Dermis blood vessel endothelial cell (primary cell): ENCODE results near the gene WFDC2. TPM values are rescaled to one million over a fixed set of nuclear protein-coding genes. Genes with fewer than 3 reads are reported as not detected.
A peak's percentile ranks its signal among the peaks of the same experiment; 100 is the strongest.

Source experiments
- DNase-seq: peaks from one replicate; pipeline ENCODE4 v3.0.0; 2010
- total RNA-seq: library from RNA; depleted of rRNA; stranded (reverse); fragments of >200 nt; gene quantifications from 2 replicates; pipeline ENCODE4 v1.2.3, GENCODE V29; 2014

Gene WFDC2, protein sequence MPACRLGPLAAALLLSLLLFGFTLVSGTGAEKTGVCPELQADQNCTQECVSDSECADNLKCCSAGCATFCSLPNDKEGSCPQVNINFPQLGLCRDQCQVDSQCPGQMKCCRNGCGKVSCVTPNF
- total RNA-seq: not detected in 2 replicates

DNA sequence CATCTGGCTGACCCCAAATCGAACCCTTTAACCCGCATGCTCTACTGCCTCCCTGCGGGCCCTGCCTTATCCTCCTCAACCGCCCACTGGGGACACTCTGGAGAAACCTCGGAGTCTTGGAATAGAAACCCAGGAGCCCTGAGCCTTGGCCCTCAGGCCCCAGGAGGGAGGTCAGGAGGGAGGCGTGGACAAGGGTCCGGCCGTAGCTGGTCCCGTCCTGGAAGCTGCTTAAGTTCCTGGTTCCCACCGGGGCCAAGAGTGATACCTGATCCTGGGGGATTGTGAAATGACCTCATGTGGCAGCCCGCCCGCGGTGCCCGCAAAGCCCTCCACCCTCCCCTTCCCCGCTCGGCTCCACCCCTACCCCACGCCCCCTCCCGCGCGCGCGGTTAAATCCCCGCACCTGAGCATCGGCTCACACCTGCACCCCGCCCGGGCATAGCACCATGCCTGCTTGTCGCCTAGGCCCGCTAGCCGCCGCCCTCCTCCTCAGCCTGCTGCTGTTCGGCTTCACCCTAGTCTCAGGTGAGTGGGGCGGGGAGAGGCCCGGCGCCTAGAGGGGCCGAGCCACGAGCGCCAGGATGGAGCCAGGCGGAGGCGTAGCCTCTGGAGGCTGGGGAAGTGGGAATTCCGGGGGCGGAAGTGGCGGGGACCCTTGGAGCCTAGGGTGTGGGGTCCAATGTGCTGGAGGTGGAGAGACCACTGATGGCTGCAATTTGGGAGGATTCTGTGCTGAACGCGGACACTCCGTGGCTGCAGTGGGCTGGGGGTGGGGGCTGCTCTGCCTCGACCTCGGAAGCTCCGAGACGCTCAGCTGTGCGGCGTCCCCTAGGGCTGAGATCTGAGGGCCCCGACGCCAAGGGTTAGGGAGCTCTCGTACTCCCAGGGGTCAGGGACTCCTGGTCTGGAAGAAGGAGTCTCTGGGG is at the start of gene WFDC2:
Gene WFDC2 (plus strand): TSS at position 418 of the 926 bp plus-strand sequence. CDS start 29 bp downstream, at position 447.
- DNase-seq: no peak

DNA sequence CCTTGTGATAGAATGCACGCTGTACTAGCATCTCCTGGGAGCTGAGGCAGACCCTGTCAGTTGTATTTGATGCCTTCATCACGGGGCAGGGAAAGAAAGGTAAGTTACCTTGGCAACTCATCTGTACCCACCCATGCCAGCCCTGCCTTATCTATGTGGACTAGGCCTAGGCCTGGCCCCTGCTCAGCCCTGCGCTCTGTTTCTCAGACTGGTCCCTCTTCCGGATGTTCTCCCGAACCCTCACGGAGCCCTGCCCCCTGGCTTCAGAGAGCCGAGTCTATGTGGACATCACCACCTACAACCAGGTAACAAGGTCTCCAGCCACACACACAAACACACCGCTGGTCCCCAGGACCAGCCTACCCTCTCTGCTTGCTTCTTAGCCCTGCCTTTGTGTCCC is 49.4 kb upstream of the WFDC2 start:
- no peak for DNase-seq

DNA sequence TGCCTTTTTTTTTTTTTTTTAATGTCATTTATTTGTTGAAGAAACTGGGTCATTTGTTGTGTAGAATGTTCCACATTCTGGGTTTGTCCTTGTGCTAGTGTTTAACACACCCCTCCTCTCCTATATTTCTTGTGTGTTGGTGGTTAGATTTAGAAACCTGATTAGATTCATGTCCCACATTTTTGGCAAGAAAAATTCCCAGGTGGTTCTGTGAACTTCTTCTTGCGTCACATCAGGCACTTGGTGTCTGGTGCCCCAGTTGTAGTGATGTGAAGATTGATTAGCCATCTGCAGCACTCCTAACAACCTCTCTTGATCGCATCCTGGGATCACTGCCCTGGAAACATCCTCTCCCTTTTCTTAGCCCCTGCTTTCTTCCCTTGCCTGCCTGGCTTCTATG is 45.9 kb upstream of the WFDC2 start:
- no peak for DNase-seq

DNA sequence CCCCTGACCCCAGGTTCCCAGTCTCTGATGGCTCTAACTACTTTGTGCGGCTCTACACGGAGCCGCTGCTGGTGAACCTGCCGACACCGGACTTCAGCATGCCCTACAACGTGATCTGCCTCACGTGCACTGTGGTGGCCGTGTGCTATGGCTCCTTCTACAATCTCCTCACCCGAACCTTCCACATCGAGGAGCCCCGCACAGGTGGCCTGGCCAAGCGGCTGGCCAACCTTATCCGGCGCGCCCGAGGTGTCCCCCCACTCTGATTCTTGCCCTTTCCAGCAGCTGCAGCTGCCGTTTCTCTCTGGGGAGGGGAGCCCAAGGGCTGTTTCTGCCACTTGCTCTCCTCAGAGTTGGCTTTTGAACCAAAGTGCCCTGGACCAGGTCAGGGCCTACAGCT is 44.0 kb upstream of the WFDC2 start:
- no peak for DNase-seq

DNA sequence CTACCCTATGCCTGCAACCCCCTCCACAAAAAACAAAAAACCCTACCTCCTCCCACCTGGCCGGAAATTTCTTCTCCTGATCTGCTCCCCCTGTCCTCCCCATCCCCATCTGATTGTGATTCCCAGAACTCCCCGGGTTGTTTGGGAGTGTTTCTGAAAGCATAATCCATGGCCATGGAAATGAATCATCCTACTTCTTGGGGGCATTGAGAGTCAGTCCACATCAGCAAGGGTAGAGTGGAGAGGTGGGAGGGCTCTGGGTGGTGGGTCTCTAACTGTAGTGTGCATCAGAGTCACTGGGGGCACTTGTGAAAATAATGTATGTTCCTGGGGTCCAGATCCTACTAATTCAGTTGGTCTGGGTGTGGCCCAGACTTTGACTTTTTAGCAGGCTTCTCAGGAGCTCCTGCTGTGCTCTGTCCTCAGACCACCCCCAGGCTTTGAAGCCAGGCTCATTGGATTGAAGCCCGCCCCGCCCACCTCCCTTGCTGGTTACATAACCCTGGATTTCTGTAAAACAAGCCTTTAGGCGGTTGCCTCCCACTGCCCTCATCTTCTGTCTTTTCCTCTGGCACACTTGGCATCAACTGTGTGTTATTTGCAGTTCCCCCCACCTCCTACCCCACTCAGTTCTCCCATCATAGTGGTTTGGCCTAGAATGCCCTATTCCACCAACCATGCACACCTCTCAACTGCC is 43.1 kb upstream of the WFDC2 start:
- DNase-seq: no peak

DNA sequence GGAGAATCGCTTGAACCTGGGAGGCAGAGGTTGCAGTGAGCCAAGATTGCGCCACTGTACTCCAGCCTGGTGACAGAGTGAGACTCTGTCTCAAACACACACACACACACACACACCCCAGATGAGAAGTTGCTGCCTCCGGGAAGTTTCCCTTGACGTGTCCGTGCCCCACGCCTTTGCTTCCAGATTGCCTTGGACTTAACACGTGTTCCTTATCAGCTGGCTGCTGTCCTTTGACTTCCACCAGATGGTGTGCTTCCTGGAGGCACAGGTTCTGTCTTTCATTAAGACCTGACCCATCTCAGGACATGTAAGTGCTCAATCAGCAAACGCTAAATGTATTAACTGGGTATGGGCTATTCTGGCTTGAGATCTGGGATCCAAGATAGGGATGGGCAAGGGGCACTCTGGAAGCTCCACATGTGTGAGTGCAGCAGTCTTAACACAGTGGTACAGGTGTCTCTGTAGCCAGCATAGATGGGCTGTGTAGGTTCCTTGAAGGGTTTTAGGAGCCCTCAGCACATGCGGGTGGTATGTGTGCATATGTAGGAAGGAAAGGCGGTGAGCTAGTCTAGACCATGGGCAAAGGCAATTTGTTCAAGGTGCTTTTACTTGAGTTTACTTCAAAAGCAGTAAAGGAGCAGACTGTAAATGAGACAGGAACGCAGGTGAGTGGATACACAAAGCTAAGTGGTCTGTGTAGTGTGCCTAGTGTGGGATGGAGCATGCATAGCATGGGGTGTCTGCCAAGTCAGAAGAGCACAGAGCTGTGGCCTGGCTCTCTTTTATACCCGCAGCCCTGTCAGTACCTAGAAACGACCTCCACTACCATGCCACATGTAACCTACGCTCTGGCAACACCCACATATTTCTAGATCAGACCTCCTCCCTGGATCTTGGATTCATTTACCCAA is 42.1 kb upstream of the WFDC2 start:
- DNase-seq: no peak

DNA sequence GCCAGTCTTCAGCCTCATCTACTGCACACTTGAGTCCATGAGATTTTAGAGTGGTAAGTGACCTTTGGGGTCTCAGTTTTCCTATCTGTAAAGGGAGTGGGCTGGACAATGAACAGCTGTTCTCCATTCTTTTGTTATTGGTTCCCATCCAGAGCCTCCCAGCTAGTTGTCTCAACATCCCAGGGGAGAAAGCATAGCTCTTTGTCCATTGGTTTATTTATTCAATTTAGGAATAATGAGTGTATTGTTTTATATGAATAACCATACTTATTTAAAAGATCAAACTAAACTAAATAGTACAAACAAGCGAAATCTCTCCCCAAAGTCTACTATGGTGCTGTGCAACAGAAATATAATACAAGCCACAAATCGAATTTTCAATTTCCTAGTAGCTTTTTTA is 39.9 kb upstream of the WFDC2 start:
- no peak for DNase-seq

DNA sequence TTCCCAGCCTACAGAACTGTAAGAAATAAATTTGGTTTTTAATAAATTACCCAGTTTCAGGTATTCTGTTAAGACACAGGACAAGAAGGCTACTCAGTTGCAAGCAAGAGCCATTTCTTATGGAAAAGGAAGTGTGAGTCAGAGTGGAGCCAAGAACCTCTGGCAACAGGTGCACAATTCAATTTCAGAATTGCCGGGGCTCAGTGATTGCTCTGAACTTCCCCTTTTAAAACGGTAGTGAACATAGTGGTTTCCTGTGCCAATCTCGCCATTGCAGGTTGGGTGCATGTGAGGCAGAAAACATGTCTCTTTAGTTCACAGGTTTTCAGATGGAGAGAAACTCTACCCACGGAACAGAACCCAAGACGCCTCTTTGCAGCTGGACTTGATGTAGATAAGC is 37.3 kb upstream of the WFDC2 start:
- peak; percentile 72 for DNase-seq

DNA sequence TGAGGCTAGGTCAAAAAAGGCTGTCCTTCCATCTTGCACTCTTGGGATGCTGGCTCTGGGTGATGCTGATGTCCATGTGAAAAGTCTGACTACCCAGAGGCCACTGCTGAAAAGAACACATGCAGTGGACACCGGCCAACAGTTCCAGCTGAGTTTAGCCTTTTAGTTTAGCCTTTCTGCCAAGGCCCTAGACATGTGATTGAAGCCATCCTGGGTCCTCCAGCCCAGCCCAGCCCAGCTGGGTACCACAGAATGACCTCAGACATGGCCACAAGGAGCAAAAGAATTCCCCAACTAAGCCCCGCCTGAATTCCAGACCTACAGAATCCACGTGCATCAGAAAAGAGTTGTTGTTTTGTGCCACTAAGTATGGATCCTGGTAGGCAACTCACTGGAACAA is 36.2 kb upstream of the WFDC2 start:
- DNase-seq: no peak

DNA sequence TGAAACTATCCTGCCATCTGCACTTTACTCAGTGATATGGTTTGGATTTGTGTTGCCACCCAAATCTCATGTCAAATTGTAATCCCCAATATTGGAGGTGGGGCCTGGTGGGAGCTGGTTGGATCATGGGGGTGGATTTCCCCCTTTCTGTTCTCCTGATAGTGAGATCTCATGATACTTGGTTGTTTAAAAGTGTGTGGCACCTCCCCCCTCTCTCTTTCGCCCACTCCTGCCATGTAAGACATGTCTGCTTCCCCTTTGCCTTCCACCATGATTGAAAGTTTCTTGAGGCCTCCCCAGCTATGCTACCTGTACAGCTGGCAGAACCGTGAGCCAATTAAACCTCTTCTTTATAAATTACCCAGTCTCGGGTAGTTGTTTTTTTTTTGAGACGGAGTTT is 35.6 kb upstream of the WFDC2 start:
- no peak for DNase-seq

DNA sequence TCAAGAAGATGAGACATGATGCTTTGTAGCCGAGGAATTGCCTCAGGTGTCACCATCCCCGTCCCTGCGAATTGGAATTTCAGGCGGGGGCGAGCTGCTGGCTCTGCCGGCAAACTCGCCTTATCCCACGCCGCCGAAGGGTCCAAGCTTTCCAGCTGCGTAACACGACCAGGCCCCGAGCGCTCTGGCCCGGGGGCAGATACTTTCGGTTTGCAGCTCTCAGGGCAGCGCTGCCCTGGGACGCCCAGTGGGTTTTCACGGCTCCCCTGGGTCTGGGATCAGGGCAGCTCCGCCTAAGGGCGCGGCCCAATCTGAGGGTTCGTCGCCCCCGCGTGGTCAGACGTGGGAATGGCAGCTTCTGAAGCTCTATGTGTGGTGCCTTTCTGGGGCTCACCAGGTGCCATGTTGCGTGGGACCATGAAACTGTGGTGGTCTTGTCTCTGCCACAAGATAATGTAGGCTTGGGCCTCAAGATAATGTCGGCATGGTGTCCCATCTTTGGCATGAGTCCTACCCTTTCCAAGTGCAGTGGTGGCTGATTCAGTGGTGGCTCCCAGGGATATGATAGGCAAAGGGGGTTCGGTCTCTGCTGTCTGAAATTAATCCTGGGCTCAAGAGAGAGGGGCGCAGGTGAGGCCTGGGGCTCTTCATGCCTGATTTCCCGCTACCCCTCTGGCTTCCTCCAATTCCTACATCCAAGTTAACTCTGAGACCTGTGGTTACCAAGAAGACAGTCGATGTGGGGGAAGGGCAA is 32.6 kb upstream of the WFDC2 start:
- peak; percentile 92 for DNase-seq

DNA sequence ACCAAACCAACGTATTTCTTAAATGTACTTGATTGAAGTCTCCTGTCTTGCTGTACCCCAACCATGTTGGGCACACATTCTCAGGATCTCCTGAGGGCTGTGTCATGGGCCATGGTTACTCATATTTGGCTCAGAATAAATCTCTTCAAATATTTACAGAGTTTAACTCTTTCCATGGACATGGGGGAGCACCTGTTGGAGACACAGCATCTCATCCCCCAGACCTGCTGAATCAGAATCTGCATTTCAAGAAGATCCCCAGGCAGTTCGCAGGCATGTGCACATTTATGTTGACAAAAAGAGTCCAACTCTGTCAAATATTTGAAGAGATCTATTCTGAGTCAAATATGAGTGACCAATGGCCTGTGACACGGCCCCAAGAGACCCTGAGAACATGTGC is 29.1 kb upstream of the WFDC2 start:
- no peak for DNase-seq

DNA sequence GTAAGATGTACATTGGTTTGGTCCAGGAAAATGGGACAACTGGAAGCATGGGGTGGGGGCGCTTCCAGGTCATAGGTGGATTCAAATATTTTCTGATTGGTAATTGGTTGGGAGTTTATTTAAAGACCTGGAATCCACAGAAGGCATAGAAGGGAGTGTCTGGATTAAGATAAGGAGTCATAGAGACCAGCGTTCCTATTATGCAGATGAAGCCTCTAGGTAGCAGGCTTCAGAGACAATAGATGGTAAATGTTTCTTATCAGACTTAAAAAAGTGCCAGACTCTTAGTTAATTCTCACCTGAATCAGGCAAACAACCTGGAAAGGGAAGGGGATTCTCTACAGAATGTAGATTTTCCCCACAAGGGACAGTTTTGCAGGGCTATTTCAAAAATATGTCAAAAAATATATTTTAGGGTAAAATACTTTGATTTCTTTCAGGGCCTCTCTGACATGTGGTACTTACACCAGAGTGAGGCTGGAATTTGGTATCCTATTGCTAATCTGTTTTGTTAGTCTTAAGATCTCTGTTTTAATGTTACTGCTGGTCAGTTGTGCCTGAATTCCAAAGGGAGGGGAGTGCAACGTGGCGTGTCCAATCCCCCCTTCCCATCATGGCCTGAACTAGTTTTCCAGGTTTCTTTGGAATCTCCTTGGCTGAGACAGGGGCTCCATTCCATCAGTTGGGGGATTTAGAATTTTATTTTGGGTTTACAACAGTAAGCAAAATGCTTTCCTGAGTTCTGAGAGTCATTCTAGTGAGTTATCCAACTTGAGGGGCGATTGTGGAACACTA is 28.5 kb upstream of the WFDC2 start:
- no peak for DNase-seq

DNA sequence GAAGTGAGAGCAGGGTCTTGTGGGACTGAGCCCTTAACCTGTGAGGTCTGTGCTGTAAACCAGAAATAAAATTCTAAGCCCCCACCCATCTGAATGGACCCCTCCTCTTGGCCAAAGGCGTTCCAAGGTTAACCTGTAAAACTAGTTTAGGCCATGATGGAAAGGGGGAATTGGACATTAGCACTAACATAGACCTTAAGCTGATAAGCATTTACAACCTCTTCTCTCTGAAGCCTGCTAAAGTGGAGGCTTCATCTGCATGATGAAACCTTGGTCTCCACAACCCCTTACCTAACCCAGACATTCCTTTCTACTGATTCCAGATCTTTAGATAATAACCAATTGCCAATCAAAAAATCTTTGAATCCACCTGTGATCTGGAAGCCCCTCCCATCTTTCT is 27.8 kb upstream of the WFDC2 start:
- DNase-seq: no peak

DNA sequence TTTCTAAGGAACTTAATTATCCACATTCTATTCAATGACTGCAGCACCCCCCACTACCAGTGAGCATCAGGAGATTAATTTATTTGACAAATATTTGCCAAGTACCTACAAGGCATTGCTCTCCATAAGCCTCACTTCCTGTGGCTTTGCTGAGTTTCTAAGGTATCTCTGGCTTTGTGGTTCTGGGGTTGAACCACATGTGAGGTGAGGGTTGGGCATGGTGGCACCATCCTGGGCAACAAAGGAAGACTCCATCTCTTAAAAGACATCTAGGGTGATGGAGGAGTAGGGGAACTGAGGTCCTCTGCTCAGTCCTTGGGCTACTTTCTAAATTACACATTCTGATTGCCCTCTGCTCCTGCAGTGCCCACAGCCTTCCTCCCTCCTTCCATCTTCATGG is 25.5 kb upstream of the WFDC2 start:
- DNase-seq: no peak

DNA sequence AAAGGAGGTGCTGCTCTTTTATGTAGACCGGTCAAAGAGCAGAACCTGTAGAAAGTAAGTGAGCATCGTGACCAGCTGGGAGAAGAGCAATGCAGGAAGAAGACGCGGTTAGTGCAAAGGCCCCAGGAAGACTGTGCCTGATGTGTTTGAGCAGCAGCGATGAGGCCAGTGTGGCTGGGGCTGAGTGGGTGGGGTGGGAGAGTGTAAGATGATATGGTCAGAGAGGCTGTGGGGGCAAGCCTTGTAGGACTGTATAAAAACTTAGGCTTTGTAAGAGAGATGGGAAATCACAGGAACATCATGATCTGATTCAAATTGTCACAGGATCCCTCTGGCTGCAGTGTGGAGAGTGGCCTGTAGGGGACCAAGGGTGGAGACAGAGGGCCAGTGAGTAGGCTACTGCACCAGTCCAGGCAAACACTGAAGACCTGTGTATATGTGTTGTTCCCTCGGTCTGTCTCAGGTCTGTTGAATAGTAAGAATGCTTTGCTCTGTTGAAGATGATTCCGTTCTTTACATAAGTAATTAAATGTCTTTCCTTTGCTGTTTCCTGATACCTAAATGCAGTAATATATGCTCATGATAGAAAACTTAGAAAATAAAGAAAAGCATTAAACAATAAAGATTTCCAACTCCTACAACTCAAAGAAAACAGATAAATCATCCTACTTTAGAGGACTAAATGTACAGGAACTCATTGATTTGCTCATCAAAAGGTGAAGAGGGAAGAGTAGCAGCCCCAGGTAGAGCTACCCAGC is 23.6 kb upstream of the WFDC2 start:
- DNase-seq: peak; percentile 46

DNA sequence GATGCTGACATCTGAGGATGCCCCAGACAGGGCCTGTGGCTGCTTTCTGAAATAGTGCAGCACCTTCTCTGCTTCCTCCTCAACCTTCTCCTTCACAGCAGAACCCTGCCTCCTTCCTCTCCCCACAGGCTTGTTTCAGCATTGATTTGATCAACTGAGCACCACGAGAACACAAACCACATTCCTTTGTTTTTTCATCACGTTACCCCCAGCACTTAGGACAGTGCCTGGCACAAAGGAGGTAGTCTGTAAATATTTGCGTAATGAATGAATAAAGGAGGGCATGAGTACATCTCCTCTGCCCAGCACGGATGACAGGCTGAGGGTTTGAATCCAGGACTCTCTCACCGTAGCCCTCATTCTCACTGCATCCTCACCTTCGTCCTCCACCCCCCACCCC is 21.3 kb upstream of the WFDC2 start:
- DNase-seq: no peak

DNA sequence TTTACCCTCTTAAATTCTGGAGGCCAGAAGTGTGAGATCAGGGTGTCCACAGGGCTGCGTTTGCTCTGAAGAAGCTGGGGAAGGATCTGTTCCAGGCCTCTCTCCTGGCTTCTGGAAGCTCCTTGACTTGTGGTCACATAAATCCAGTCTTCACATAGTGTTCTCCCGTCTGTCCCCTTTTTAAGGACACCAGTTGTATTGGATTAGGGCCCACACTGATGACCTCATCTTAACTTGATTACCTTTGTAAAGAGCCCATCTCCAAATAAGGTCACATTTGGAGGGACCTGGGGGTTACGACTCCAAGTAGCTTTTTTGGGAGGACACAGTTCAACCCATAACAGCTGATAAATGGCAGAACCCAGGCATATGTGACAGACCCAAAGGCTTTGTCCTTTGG is 20.0 kb upstream of the WFDC2 start:
- no peak for DNase-seq

DNA sequence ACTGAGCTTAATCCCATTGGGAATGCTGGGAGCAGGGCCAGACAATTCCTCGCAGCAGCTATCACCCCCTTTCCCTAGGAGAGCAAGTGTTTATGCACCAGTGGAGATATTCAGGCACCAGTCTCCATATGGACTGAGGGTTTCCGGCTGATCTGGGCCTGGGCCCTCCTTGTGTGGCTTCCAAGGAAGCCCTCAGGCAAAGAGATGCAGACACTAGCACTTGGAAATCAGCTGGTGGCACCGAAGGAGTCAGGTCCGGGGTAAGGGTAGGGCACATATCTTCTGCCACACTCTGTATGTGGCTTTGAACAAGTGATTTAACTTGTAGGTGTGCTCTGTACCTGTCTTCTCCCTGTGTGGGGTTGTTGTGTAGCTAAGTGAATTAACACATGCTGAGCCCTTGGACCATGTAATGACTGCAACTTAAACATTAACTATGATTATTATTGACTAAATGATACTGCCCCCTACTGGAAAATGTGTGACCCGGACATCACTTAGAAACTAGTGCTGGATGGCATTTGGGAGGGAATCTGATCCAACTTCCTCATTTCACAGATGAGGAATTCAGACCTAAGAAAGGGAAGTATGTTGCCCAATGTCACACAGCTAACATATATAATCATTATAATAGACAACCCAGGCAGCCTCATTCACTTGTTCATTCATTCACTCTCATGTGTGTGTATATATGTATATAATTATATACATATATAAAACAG is 19.3 kb upstream of the WFDC2 start:
- DNase-seq: peak; percentile 73

DNA sequence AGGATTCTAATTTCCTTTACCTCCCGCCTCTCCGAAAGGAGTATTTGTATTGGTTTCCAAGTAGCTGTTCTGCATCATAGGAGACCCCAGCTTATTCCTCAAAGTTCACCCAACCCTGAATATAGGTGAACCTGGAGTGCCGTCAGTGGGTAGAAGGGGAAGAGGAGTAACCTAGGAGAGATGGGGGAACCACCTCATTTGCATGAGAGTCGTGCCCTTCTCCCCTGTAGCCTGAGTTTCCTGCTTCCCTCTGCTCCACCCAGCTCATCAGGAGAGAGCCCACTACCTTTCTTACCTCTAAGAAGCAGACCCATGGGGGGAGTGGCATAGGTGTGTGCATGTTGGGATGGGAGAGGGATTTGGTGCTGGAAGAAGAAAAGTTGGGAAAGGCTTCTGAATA is 17.3 kb upstream of the WFDC2 start:
- DNase-seq: no peak
